ENCODE results near the gene CNKSR3.
A peak's percentile ranks its signal among the peaks of the same experiment; 100 is the strongest.

Gene CNKSR3

DNA sequence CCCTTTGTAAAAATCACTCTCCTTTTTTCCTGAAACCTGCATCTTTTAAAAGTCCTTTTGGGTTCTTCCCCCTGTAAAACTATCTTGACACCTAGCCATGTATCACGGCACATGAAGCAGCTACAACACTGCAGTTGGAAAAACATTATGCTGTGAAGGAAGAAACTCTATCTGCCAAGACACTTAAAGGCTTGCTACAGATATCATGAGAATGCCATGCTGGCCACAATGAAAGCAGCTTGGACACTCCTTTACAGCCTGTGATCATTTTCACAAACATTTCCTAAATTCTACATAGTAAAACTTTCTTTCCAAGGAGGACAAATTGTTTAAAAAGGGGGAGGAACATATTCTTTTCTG is 31.8 kb downstream of the CNKSR3 start:
- DNase-seq (ENCODE audit: low read depth), result no peak
- no peak overlapping the region; the same call in 1 of the 2 replicates for H3K4me3 ChIP-seq (ENCODE audit: control insufficient read depth, low read depth, low read length)
- TF ChIP-seq, protein P1, sequence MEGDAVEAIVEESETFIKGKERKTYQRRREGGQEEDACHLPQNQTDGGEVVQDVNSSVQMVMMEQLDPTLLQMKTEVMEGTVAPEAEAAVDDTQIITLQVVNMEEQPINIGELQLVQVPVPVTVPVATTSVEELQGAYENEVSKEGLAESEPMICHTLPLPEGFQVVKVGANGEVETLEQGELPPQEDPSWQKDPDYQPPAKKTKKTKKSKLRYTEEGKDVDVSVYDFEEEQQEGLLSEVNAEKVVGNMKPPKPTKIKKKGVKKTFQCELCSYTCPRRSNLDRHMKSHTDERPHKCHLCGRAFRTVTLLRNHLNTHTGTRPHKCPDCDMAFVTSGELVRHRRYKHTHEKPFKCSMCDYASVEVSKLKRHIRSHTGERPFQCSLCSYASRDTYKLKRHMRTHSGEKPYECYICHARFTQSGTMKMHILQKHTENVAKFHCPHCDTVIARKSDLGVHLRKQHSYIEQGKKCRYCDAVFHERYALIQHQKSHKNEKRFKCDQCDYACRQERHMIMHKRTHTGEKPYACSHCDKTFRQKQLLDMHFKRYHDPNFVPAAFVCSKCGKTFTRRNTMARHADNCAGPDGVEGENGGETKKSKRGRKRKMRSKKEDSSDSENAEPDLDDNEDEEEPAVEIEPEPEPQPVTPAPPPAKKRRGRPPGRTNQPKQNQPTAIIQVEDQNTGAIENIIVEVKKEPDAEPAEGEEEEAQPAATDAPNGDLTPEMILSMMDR (IDR thresholded peaks at IDR 0.05; ENCODE audit: control insufficient read depth, insufficient read depth, low read depth, low read length, missing control alignments), result no peak

DNA sequence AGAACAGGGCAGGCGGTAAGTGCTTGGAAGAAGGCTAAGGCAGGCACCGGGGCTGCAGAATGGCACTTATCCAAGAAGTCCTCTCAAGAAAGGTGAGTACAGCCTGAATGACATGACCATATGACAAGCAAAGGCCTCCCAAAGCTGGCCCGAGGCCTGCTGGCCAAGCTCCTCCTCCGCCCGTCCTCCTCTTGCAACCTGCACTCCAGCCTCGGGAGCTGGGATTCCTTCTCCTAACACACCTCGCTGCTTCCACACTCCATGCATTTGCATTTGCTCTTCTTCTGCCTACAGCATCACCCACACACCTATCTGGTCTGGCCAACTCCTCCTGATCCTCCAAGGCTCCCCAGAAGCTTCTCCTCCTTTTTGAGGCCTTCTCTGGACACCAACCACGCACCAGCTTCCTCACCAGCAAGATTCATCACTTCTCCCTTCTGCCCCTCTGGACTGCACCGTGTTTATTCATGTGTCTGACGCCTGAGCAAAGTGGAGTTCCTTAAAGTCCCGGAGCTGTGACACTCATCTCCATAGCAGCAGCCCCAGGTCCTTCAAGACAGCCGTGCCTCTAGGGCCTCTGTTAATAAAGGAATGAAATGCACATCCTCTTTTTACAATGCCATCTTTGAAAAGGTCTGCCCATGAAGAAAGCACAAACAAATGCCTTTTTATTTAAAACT is 32.3 kb downstream of the CNKSR3 start:
- DNase-seq (ENCODE audit: low read depth), result no peak
- H3K4me3 ChIP-seq (ENCODE audit: control insufficient read depth, low read depth, low read length), result no peak overlapping the region
- TF ChIP-seq, protein P1 (IDR thresholded peaks at IDR 0.05; ENCODE audit: control insufficient read depth, insufficient read depth, low read depth, low read length, missing control alignments), result no peak

DNA sequence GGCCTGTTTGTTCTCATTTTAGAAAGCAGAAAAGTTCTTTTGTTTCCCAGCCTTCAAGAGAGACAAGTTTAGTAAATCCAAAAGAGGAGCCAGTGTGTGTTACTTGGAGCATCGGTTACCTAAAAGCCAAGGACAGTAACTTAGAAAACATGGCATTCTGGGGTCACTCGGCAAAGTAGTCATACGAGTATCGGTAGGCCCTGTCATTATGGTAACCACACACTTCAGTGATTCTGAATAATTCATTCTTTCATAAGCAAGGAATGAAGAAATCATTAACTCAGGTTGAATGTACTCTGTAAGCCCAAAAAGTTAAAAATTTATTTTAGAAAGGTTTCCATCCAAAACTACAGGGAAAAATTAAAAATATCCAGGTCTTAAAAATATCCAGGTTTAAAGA is 34.0 kb downstream of the CNKSR3 start:
- no peak overlapping the region for H3K4me3 ChIP-seq (ENCODE audit: control insufficient read depth, low read depth, low read length)
- DNase-seq (ENCODE audit: low read depth), result no peak
- TF ChIP-seq, protein P1 (IDR thresholded peaks at IDR 0.05; ENCODE audit: control insufficient read depth, insufficient read depth, low read depth, low read length, missing control alignments), result no peak

DNA sequence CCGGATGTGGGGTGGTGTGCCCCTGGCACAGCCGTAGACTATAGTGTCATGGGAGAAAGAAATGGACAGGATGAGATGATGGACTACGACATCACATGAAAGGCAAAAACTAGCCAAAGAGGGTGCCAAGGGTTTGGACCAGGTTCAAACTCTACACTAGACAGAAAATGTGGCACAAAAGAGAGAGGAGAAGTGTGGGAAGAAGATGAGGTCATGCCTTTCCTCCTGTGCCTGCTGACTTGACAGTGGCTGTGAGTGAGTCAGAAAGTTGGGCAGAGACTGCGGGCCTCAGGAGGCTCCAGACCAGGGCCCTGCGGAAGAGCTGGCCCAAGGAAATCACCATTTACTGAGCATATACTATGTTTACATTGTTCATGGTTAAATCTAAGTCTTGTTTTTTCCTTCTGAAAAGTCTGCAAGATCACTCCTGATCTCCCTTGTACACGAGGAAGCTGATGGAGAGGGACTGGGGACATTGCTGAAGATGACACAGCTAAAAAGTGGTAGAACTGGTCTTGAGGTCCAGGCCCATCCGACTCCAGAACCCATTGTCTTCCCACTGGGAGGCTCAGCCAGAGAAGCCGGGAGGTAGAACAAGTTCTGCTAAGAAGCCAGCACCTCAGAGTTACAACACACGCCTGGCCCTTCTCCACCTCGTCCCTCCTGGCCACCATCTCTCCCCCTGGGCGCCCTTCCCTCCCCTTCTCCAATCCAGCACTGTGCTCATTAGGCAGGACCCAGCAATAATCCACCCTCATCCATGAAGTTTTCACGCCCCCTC is 35.6 kb downstream of the CNKSR3 start:
- no peak overlapping the region for H3K4me3 ChIP-seq (ENCODE audit: control insufficient read depth, low read depth, low read length)
- DNase-seq (ENCODE audit: low read depth), result peak; percentile 56
- TF ChIP-seq, protein P1 (IDR thresholded peaks at IDR 0.05; ENCODE audit: control insufficient read depth, insufficient read depth, low read depth, low read length, missing control alignments), result no peak

DNA sequence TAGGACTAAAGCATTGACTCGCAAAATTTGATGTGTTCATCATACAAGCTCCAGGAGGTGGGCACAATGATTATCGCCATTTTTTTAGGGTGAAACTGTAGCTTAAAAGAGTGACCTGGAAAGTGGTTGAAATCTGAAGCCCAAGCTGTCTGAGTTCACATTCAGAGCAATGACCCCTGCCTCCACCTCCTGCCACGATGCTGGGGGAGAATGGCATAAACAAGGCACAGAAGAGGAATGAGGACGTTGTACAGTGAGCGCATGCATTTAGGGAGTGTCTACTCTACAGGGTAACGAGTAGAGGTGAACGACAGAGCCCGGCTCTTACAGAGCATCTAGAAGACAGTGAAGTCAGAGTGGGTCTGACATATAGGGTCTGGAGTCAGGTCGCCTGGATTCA is 37.2 kb downstream of the CNKSR3 start:
- TF ChIP-seq, protein P1 (IDR thresholded peaks at IDR 0.05; ENCODE audit: control insufficient read depth, insufficient read depth, low read depth, low read length, missing control alignments), result no peak
- no peak overlapping the region for H3K4me3 ChIP-seq (ENCODE audit: control insufficient read depth, low read depth, low read length)
- DNase-seq (ENCODE audit: low read depth), result no peak

DNA sequence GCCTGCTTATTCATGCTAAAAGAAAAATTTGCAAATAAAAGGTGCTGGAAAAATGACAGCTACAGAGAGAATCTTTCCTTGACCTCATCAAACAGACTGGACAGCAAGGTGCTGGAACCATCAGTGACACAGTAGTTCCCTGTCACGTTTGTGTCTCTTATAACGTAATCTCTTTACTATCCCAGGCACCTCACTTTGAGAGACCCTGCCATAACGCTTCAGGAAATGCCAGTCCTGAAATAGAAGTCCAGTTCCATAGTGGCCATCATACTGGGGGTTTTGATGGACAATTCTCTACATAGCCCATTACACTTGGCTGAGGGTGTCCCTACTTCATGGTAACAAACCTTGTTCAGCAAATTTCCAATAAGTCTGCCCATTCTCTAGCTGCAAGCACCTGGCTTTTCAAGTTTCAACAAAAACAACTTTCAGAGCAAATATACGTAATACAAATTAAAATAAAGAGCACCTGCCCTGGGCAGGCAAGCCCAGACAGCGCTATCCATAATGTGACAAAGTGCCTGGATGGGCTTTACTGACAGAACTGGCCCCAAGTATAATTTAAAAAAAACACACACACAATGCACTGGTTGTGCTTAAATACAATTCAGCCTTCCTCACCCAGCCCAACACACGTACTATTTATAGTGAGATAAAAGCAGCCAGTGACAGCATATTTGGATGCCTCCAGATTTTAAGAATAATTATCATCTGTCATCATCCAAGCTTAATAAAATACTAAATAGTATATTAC is 38.7 kb downstream of the CNKSR3 start:
- DNase-seq (ENCODE audit: low read depth), result no peak
- H3K4me3 ChIP-seq (ENCODE audit: control insufficient read depth, low read depth, low read length), result no peak overlapping the region
- TF ChIP-seq, protein P1 (IDR thresholded peaks at IDR 0.05; ENCODE audit: control insufficient read depth, insufficient read depth, low read depth, low read length, missing control alignments), result no peak

All from AG09309 (cell line).